ENCODE results near the gene YEATS2.

DNA sequence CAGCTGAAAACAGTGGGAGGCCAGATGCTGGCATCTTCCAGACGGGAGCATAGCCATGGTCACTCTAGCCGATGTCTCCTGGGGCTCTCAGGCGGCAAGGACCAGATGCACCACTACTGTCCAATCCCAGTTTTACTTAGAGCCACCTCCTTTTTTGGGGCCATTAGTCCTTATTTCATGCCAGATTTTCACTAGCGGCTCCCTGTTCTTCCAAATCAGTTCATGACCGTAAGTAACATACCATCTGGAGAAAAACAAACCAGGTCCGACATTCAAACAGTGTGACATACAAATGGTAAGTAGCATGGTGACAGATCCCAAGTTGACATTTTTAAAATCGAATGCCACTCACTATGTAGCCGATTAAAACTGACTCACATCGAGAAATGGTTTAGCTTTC is 131.9 kb downstream of the YEATS2 start:
- TF ChIP-seq, protein P1, sequence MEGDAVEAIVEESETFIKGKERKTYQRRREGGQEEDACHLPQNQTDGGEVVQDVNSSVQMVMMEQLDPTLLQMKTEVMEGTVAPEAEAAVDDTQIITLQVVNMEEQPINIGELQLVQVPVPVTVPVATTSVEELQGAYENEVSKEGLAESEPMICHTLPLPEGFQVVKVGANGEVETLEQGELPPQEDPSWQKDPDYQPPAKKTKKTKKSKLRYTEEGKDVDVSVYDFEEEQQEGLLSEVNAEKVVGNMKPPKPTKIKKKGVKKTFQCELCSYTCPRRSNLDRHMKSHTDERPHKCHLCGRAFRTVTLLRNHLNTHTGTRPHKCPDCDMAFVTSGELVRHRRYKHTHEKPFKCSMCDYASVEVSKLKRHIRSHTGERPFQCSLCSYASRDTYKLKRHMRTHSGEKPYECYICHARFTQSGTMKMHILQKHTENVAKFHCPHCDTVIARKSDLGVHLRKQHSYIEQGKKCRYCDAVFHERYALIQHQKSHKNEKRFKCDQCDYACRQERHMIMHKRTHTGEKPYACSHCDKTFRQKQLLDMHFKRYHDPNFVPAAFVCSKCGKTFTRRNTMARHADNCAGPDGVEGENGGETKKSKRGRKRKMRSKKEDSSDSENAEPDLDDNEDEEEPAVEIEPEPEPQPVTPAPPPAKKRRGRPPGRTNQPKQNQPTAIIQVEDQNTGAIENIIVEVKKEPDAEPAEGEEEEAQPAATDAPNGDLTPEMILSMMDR (IDR thresholded peaks at IDR 0.05; ENCODE audit: insufficient read depth, low read depth, low read length): no peak
- TF ChIP-seq EZH2 (IDR thresholded peaks at IDR 0.05; ENCODE audit: insufficient read depth, low read length): no peak

All from astrocyte (in vitro differentiated cells and primary cell).